Stimulated activated memory B cell treated with anti-CD40 and anti-IgM and Interleukin-4, amounts not matched to agents 10 μg/mL and 1 μg/mL and 100 μg/mL, for 72 hours (primary cell): ENCODE results near the gene SPDEF.

Experiments
- ATAC-seq: fragments of 150-1000 bp; cut with Tn5 transposase; 2 replicates; pipeline ENCODE4 v1.10.0; 2021
- H3K27ac Mint-ChIP-seq: one replicate; pipeline ENCODE4 v1.8.0; 2022; ENCODE audit warnings: mild to moderate bottlenecking, mixed read lengths
- H3K27me3 Mint-ChIP-seq: one replicate; pipeline ENCODE4 v1.8.0; 2022; ENCODE audit warnings: mixed read lengths
- H3K36me3 Mint-ChIP-seq: one replicate; pipeline ENCODE4 v1.8.0; 2022; ENCODE audit warnings: mixed read lengths
- H3K4me1 Mint-ChIP-seq: one replicate; pipeline ENCODE4 v1.8.0; 2022; ENCODE audit warnings: mixed read lengths
- H3K4me3 Mint-ChIP-seq: one replicate; pipeline ENCODE4 v1.8.0; 2022; ENCODE audit warnings: mild to moderate bottlenecking, moderate library complexity, mixed read lengths
- H3K9me3 Mint-ChIP-seq: one replicate; pipeline ENCODE4 v1.8.0; 2022; ENCODE audit warnings: mixed read lengths

SPDEF gene

GRCh38 chr6:34560366-34561226 lies 4.5 kb upstream of the SPDEF start:
- H3K9me3 Mint-ChIP-seq = no peaks in the 10 kb centered on the region
- ATAC-seq = no peak
- no peak overlapping the region for H3K4me3 Mint-ChIP-seq
- no peak overlapping the region for H3K27ac Mint-ChIP-seq
- H3K4me1 Mint-ChIP-seq = no peaks in the 10 kb centered on the region
- peaks cover 8% of the 10 kb centered on the region for H3K27me3 Mint-ChIP-seq
- no peaks in the 10 kb centered on the region for H3K36me3 Mint-ChIP-seq

DNA sequence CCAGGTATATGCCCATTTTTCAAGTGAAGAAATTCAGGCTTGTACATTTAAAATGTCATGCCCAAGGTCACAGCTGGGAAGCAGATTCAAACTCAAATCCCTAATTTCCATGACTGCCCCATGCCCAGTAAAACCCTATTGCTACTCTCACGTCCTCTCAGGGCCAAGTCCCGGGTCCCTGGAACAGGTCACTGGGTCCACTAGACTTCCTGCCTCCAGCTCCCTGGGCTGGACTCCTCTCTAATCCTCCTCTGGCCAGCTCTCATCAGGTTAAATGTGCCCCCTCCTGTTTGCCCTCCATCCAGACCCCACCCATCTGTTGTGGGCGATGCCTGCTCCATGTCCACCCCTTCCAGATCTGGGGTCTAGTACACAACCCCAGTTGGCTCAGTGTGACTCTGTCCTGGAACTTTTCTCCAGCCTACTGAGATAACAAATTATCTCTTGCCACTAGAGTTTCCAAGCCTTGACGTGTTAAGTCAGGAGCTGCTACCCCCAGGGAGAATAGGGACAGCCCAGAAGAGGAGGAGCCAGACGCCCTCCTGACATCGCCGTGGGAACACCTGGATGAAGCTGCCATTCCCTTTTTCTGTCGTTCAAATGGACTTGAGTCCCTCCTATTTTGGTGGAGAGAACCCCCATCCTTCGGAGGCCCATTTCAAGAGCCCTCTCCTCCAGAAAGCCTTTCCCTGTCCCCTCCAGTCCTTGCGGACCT lies 3.7 kb upstream of the SPDEF start:
- no peaks in the 10 kb centered on the region for H3K36me3 Mint-ChIP-seq
- H3K4me3 Mint-ChIP-seq = no peak overlapping the region
- no peak overlapping the region for H3K27ac Mint-ChIP-seq
- no peak for ATAC-seq
- H3K4me1 Mint-ChIP-seq = no peaks in the 10 kb centered on the region
- H3K27me3 Mint-ChIP-seq = peaks cover 8% of the 10 kb centered on the region
- H3K9me3 Mint-ChIP-seq = no peaks in the 10 kb centered on the region

- Mint-ChIP-seq H3K27me3 (peaks cover 8% of the 10 kb centered on the region), H3K36me3 (no peaks in the 10 kb centered on the region), H3K4me3 (no peak overlapping the region), H3K9me3 (no peaks in the 10 kb centered on the region), H3K27ac (no peak overlapping the region), H3K4me1 (peaks cover 10% of the 10 kb centered on the region)
- no peak for ATAC-seq
Measured at GRCh38 chr6:34558172-34558714, 2.1 kb upstream of the SPDEF start.

DNA sequence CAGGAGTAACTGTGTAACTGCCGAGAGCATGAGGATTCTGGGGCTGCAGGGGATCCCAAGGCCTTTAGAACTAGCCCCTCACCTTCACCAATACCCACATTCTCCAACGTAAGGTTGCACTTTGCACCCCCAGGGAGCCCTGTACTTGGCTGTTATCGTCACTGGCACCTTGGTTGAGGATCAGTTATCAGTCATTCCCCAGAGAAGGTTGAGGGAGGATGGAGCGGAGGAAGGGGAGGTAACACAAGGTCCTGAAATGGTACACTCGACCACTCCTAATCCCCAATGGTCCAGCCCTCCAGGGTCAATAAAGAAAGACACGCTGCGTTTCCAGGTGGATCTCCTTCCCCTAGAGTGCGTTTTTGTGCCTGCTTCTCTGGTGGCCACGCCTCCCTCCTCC lies 1.1 kb upstream of the SPDEF start:
- peaks cover 16% of the 10 kb centered on the region for H3K27me3 Mint-ChIP-seq
- no peak overlapping the region for H3K4me3 Mint-ChIP-seq
- no peak for ATAC-seq
- H3K9me3 Mint-ChIP-seq = no peaks in the 10 kb centered on the region
- H3K36me3 Mint-ChIP-seq = no peaks in the 10 kb centered on the region
- no peak overlapping the region for H3K27ac Mint-ChIP-seq
- peaks cover 11% of the 10 kb centered on the region for H3K4me1 Mint-ChIP-seq

GRCh38 chr6:34556493-34556892 lies 364 bp upstream of the SPDEF start:
- no peak for ATAC-seq
- Mint-ChIP-seq H3K27me3 (peaks cover 24% of the 10 kb centered on the region), H3K4me3 (no peak overlapping the region), H3K36me3 (no peaks in the 10 kb centered on the region), H3K4me1 (peaks cover 11% of the 10 kb centered on the region), H3K27ac (no peak overlapping the region), H3K9me3 (no peaks in the 10 kb centered on the region)

DNA sequence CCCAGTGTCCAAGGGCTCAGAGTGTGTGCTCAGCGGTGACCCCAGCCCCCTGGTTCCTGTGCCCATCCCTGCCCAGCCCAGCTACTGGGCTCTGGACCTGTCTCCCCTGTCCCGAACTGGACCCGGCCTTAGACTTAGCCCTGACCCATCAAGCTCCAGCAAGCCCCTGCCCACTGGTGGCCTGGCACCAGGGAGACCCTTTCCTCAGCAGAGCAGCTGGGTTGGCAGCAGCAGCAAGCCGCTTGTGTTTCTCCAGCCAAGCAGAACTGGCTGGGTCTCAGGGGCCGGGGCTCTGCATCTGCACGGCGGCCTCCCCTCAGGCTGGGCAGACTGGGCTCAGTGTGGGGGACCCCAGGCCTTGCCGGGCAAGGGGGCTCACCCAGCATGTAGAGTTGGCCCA lies 801 bp downstream of the SPDEF start:
- peaks cover 28% of the 10 kb centered on the region for H3K27me3 Mint-ChIP-seq
- no peaks in the 10 kb centered on the region for H3K9me3 Mint-ChIP-seq
- no peak overlapping the region for H3K27ac Mint-ChIP-seq
- ATAC-seq = no peak
- H3K4me1 Mint-ChIP-seq = peaks cover 11% of the 10 kb centered on the region
- H3K36me3 Mint-ChIP-seq = no peaks in the 10 kb centered on the region
- H3K4me3 Mint-ChIP-seq = no peak overlapping the region

DNA sequence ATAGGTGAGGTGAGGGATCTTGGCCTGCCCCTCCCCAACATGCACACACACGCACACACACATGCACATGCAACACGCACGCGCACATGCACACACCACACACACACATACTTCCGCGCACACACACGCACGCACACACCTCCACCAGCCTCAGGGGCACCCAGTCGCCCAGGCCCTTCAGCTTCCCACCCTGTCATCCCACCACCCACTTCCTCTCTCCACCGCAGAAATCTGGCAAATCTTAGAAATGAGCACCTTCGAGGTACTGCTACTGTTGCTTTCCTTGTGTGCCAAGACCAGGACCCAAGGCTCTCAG lies 1.2 kb downstream of the SPDEF start:
- Mint-ChIP-seq H3K4me3 (no peak overlapping the region), H3K36me3 (no peaks in the 10 kb centered on the region), H3K27me3 (peaks cover 31% of the 10 kb centered on the region), H3K4me1 (peaks cover 11% of the 10 kb centered on the region), H3K27ac (no peak overlapping the region), H3K9me3 (no peaks in the 10 kb centered on the region)
- ATAC-seq = no peak

DNA sequence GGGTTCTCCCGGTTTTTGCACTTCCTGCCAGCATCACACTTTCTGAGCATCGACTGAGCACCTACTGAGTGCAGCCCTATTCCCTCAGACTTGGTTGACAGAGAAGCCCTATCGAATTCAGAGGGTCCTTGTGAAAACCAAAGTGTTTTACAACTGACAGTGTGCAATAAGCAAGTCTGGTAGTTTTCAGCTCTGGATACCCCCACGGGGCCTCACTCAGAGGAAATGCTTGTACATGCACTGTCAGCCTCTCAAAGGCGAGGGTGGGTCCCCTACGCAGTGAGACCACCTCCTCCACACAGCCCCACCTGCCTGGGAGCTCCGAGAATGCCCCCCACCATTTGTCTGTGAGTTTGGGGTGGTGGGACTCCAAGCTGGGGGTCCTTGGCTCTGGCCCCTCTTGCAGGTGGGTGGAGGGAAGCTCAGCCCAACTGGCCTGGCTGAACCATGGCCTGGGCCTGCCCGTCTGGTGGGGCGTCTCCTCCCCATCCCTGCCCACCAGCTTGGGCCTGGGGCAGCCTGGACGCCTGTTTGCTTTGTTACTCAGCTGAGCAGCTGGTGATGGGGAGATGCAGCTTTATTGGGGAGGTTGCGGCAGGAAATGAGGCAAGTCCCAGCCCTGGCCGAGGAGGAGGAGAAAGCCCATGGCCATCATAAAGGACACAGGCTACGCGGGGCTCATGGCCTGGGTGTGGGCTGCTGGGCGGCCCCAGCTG lies 1.7 kb downstream of the SPDEF start:
- ATAC-seq = no peak
- Mint-ChIP-seq H3K27ac (no peak overlapping the region), H3K4me3 (no peak overlapping the region), H3K36me3 (no peaks in the 10 kb centered on the region), H3K27me3 (peaks cover 37% of the 10 kb centered on the region), H3K9me3 (no peaks in the 10 kb centered on the region), H3K4me1 (peaks cover 11% of the 10 kb centered on the region)

- H3K4me1 Mint-ChIP-seq = peaks cover 11% of the 10 kb centered on the region
Measured at GRCh38 chr6:34553750-34554149, 2.4 kb downstream of the SPDEF start.

DNA sequence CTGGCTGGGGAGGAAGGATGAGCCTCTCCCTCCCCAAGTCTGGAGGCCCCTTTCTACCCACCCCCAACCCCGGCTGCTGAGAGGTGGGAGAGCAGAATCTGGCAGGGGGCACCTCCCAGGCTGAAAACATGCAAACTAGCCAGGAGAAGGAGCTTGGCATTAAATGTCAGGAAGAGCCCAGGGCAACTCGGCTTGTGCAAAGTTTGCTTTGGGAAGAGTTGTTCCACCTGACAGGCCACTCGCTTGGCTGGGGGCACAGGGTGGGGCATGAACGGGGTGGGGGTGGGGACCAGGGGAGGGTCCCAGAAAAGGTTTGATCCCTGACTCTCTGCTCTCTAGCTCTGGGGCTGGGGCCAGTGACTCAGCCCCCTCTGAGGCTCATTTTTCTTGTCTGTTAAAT lies 3.0 kb downstream of the SPDEF start:
- Mint-ChIP-seq H3K36me3 (no peaks in the 10 kb centered on the region), H3K4me3 (no peak overlapping the region), H3K27me3 (peaks cover 38% of the 10 kb centered on the region), H3K4me1 (peaks cover 11% of the 10 kb centered on the region), H3K9me3 (no peaks in the 10 kb centered on the region), H3K27ac (no peak overlapping the region)
- no peak for ATAC-seq

More at GRCh38 chr6:34553750-34554149, 2.4 kb downstream of the SPDEF start:
- H3K27me3 Mint-ChIP-seq = peaks cover 38% of the 10 kb centered on the region
- H3K36me3 Mint-ChIP-seq = no peaks in the 10 kb centered on the region
- H3K4me3 Mint-ChIP-seq = no peak overlapping the region
- no peak for ATAC-seq
- no peaks in the 10 kb centered on the region for H3K9me3 Mint-ChIP-seq
- no peak overlapping the region for H3K27ac Mint-ChIP-seq

DNA sequence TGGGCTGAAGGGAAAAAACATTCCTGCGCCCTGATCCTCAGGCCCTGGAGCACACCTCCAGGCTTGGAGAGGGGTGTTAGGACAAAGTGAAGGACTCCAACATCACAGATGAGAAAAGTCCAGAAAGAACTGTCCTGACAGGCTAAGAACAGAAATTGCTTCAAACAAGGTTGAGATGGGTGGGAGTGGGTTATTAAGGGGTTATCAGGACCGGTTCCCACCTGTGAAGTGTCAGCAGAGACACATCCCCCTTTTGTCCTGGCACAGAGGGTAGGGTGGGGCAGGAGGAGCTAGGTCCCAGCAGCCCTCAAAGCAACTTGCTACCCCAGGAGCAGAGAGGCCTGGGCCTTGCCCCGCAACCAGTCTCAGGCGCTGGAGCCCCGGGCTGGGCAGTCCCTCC lies 3.5 kb downstream of the SPDEF start:
- Mint-ChIP-seq H3K27me3 (peaks cover 38% of the 10 kb centered on the region), H3K4me1 (peaks cover 11% of the 10 kb centered on the region), H3K9me3 (no peaks in the 10 kb centered on the region), H3K27ac (no peak overlapping the region), H3K36me3 (no peaks in the 10 kb centered on the region), H3K4me3 (no peak overlapping the region)
- no peak for ATAC-seq

DNA sequence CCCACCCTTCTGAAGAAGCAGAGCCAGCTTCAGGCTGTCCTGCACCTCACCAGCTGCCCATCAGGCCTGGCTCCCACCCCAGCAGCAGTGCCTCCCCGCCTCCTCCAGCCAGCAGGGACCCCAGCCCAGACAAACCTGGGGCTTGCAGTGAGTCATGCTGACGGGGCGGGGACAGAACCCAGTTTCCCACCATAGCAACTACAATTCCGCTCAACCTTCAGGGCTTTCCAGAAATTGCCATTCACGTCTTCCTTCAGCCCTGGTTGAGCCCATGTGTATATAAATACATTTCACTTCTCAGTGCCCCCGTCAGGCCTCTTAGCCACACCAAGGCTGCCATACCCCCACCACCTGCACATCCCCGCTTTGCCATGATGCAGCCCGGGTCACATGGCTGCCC lies 4.4 kb downstream of the SPDEF start:
- Mint-ChIP-seq H3K4me3 (no peak overlapping the region), H3K4me1 (peaks cover 11% of the 10 kb centered on the region), H3K9me3 (no peaks in the 10 kb centered on the region), H3K27me3 (peaks cover 38% of the 10 kb centered on the region), H3K27ac (no peak overlapping the region), H3K36me3 (no peaks in the 10 kb centered on the region)
- ATAC-seq = no peak

DNA sequence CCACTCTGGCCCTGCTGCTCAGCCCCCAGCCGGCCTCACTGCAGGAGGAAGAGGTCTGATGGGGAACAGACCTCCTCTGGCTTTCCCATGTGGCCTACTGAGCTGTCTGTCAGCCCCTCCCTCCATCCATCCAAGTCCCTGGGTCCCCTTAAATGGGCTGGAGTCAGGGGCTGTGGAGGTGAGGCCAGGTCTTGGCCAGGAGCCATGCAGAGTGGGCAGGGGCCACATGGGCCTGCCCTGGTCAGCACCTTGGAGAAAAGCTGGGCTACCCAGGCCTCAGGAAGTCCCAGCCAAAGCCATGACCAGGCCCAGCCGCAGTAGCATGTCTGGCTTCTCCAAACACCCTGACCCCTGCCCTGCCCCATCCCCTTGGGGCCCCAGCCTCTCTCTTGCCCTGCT lies 6.3 kb downstream of the SPDEF start:
- no peaks in the 10 kb centered on the region for H3K9me3 Mint-ChIP-seq
- H3K27ac Mint-ChIP-seq = no peak overlapping the region
- H3K4me1 Mint-ChIP-seq = peaks cover 11% of the 10 kb centered on the region
- no peak overlapping the region for H3K4me3 Mint-ChIP-seq
- H3K36me3 Mint-ChIP-seq = no peaks in the 10 kb centered on the region
- ATAC-seq = no peak
- H3K27me3 Mint-ChIP-seq = peaks cover 38% of the 10 kb centered on the region

- H3K4me3 Mint-ChIP-seq = no peak overlapping the region
- peaks cover 38% of the 10 kb centered on the region for H3K27me3 Mint-ChIP-seq
- H3K36me3 Mint-ChIP-seq = no peaks in the 10 kb centered on the region
- no peak overlapping the region for H3K27ac Mint-ChIP-seq
- ATAC-seq = no peak
- H3K4me1 Mint-ChIP-seq = peaks cover 11% of the 10 kb centered on the region
- H3K9me3 Mint-ChIP-seq = no peaks in the 10 kb centered on the region
Measured at GRCh38 chr6:34549026-34549803, 6.9 kb downstream of the SPDEF start.
